WTC11 (cell line): ENCODE results near the gene NAA16. TPM values are rescaled to one million over a fixed set of nuclear protein-coding genes. Genes with fewer than 3 reads are reported as not detected.

Experiments used
- ATAC-seq: fragments of 200-7000 bp; cut with Tn5 transposase; 2 replicates; pipeline ENCODE4 v1.10.0; 2021; ENCODE audit warnings: mild to moderate bottlenecking, moderate library complexity
- CTCF ChIA-PET: fragments of 300-600 bp; sonication (Branson Sonifier 250); formaldehyde crosslinking; loops from one replicate; lab custom pipeline; 2021; ENCODE audit warnings: antibody characterized with exemption; lab: Charles Lee
- POLR2A ChIA-PET: fragments of 350-600 bp; sonication (Branson Sonifier 250); formaldehyde crosslinking; loops from one replicate; lab custom pipeline; 2021; ENCODE audit warnings: antibody characterized with exemption; lab: Charles Lee
- DNase-seq: peaks from one replicate; pipeline ENCODE4 v3.0.0; 2021; ENCODE audit warnings: low spot score
- H3K27ac Mint-ChIP-seq: 2 replicates; pipeline ENCODE4 v1.8.0; 2021; ENCODE audit warnings: mixed read lengths
- H3K27me3 Mint-ChIP-seq: 2 replicates; pipeline ENCODE4 v1.8.0; 2021; ENCODE audit warnings: low read depth, mild to moderate bottlenecking, moderate library complexity, mixed read lengths
- H3K36me3 Mint-ChIP-seq: 2 replicates; pipeline ENCODE4 v1.8.0; 2021; ENCODE audit warnings: mixed read lengths
- H3K4me1 Mint-ChIP-seq: 2 replicates; pipeline ENCODE4 v1.8.0; 2022; ENCODE audit warnings: mixed read lengths
- H3K4me3 Mint-ChIP-seq: 2 replicates; pipeline ENCODE4 v1.8.0; 2021; ENCODE audit warnings: mild to moderate bottlenecking, moderate library complexity, mixed read lengths
- H3K9me3 Mint-ChIP-seq: 2 replicates; pipeline ENCODE4 v1.8.0; 2021; ENCODE audit warnings: mixed read lengths
- ATF3 ChIP-seq: sonication (generic); formaldehyde crosslinking; conservative IDR thresholded peaks from 2 replicates; pipeline ENCODE4 v1.8.1; 2022; ENCODE audit warnings: mild to moderate bottlenecking, missing genetic modification reagents
- CREB1 ChIP-seq: sonication (generic); formaldehyde crosslinking; IDR thresholded peaks from 2 replicates; pipeline ENCODE4 v1.8.0; 2023; ENCODE audit warnings: mild to moderate bottlenecking, missing genetic modification reagents
- FOXK1 ChIP-seq: sonication (generic); formaldehyde crosslinking; IDR thresholded peaks from 2 replicates; pipeline ENCODE4 v1.8.0; 2022; ENCODE audit warnings: mild to moderate bottlenecking, moderate library complexity, missing genetic modification reagents
- FOXP1 ChIP-seq: sonication (generic); formaldehyde crosslinking; IDR thresholded peaks from 2 replicates; pipeline ENCODE4 v1.8.0; 2022; ENCODE audit warnings: missing genetic modification reagents, mild to moderate bottlenecking, moderate library complexity, borderline replicate concordance
- HMGA2 ChIP-seq: fragments of 250-450 bp; sonication (Bioruptor Pico); IDR thresholded peaks from 2 replicates; pipeline ENCODE4 v1.4.0; 2021; ENCODE audit warnings: mild to moderate bottlenecking, moderate library complexity
- IRF2 ChIP-seq: sonication (generic); formaldehyde crosslinking; IDR thresholded peaks from 2 replicates; pipeline ENCODE4 v1.8.0; 2022; ENCODE audit warnings: low read depth, missing genetic modification reagents, borderline replicate concordance
- JUN ChIP-seq: sonication (generic); formaldehyde crosslinking; IDR thresholded peaks from 2 replicates; pipeline ENCODE4 v1.8.0; 2023; ENCODE audit warnings: mild to moderate bottlenecking, missing genetic modification reagents
- MLX ChIP-seq: sonication (generic); formaldehyde crosslinking; IDR thresholded peaks from 2 replicates; pipeline ENCODE4 v1.8.1; 2023; ENCODE audit warnings: mild to moderate bottlenecking, missing genetic modification reagents, moderate library complexity
- NFATC4 ChIP-seq: fragments of 250-450 bp; sonication (Bioruptor Pico); IDR thresholded peaks from 2 replicates; pipeline ENCODE4 v1.9.0; 2021; ENCODE audit warnings: mild to moderate bottlenecking
- SOX15 ChIP-seq: fragments of 250-450 bp; sonication (Bioruptor Pico); IDR thresholded peaks from 2 replicates; pipeline ENCODE4 v1.9.0; 2021; ENCODE audit warnings: mild to moderate bottlenecking
- TCF7 ChIP-seq: sonication (generic); formaldehyde crosslinking; IDR thresholded peaks from 2 replicates; pipeline ENCODE4 v1.8.0; 2022; ENCODE audit warnings: mild to moderate bottlenecking, low read depth, missing genetic modification reagents, moderate library complexity
- ZNF121 ChIP-seq: sonication (generic); formaldehyde crosslinking; IDR thresholded peaks from 2 replicates; pipeline ENCODE4 v1.8.0; 2023; ENCODE audit warnings: missing genetic modification reagents
- ZNF396 ChIP-seq: fragments of 250-450 bp; sonication (Bioruptor Pico); IDR thresholded peaks from 2 replicates; pipeline ENCODE4 v1.8.0; 2021; ENCODE audit warnings: mild to moderate bottlenecking, moderate library complexity, borderline replicate concordance
- ZNF416 ChIP-seq: fragments of 250-450 bp; sonication (Bioruptor Pico); IDR thresholded peaks from 2 replicates; pipeline ENCODE4 v1.9.0; 2021; ENCODE audit warnings: mild to moderate bottlenecking, inconsistent platforms
- ZNF425 ChIP-seq: fragments of 250-450 bp; sonication (Bioruptor Pico); conservative IDR thresholded peaks from 2 replicates; pipeline ENCODE4 v1.9.0; 2021; ENCODE audit warnings: mild to moderate bottlenecking
- ZNF512 ChIP-seq: sonication (generic); formaldehyde crosslinking; IDR thresholded peaks from 2 replicates; pipeline ENCODE4 v1.8.1; 2022; ENCODE audit warnings: missing genetic modification reagents, borderline replicate concordance
- total RNA-seq: library from RNA; stranded (reverse); gene quantifications from 3 replicates; pipeline ENCODE4 v1.2.3, GENCODE V29; 2021
- TF ChIP-seq, protein P1 (sequence below): fragments of 250-450 bp; sonication (Bioruptor Pico); IDR thresholded peaks from 2 replicates; pipeline ENCODE4 v1.8.0; 2021; ENCODE audit warnings: mild to moderate bottlenecking
- TF ChIP-seq, protein P2 (sequence below): sonication (generic); formaldehyde crosslinking; IDR thresholded peaks from 2 replicates; pipeline ENCODE4 v1.8.0; 2022; ENCODE audit warnings: mild to moderate bottlenecking, missing genetic modification reagents
- TF ChIP-seq, protein P3 (sequence below): fragments of 250-450 bp; sonication (Bioruptor Pico); IDR thresholded peaks from 2 replicates; pipeline ENCODE4 v2.1.2; 2022; ENCODE audit warnings: mild to moderate bottlenecking, moderate library complexity

NAA16 gene
- total RNA-seq, 1 experiment from 2014 or later: 32.5 TPM

DNA sequence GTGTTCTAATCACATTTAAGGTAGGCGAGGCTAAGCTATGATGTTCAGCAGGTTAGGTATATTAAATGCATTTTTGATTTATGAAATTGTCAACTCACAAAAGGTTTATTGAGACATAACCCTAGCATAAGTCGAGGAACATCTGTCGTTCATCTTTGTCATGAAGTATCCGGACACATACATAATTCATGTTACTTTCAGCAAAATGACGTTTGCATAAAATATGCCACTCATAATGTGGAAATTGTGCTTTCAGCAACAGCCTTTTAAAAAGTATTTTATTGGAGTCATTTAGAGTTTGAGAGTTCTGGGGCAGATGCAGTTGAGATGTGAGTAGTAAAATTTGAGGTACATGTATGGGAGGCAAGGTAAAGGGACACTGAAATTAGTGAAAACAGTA lies 66.4 kb downstream of the NAA16 start (continued):
- TF ChIP-seq ZNF425 (CRISPR knock-in tag): no peak
- no peak for TF ChIP-seq CREB1 (CRISPR knock-in tag)
- no peak for TF ChIP-seq FOXK1 (CRISPR knock-in tag)
- TF ChIP-seq ZNF416 (CRISPR knock-in tag): no peak
- TF ChIP-seq SOX15 (CRISPR knock-in tag): no peak
- TF ChIP-seq ZNF512 (CRISPR knock-in tag): no peak
- TF ChIP-seq JUN (CRISPR knock-in tag): no peak

GRCh38 chr13:41382431-41382830 lies 71.4 kb downstream of the NAA16 start:
- CTCF ChIA-PET: no interaction called here
- no peak for TF ChIP-seq IRF2 (CRISPR knock-in tag)
- TF ChIP-seq ZNF121 (CRISPR knock-in tag): no peak
- TF ChIP-seq, protein P1, sequence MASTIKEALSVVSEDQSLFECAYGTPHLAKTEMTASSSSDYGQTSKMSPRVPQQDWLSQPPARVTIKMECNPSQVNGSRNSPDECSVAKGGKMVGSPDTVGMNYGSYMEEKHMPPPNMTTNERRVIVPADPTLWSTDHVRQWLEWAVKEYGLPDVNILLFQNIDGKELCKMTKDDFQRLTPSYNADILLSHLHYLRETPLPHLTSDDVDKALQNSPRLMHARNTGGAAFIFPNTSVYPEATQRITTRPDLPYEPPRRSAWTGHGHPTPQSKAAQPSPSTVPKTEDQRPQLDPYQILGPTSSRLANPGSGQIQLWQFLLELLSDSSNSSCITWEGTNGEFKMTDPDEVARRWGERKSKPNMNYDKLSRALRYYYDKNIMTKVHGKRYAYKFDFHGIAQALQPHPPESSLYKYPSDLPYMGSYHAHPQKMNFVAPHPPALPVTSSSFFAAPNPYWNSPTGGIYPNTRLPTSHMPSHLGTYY (CRISPR knock-in tag): no peak
- TF ChIP-seq, all 79 proteins: peak for 0
- H3K27ac Mint-ChIP-seq: no peak overlapping the region
- H3K36me3 Mint-ChIP-seq: no peaks in the 10 kb centered on the region
- H3K9me3 Mint-ChIP-seq: no peaks in the 10 kb centered on the region; the same call in 1 of the 2 replicates
- H3K4me1 Mint-ChIP-seq: no peaks in the 10 kb centered on the region
- DNase-seq: no peak
- H3K27me3 Mint-ChIP-seq: no peaks in the 10 kb centered on the region
- POLR2A ChIA-PET: no interaction called here
- no peak for ATAC-seq
- H3K4me3 Mint-ChIP-seq: no peak overlapping the region

DNA sequence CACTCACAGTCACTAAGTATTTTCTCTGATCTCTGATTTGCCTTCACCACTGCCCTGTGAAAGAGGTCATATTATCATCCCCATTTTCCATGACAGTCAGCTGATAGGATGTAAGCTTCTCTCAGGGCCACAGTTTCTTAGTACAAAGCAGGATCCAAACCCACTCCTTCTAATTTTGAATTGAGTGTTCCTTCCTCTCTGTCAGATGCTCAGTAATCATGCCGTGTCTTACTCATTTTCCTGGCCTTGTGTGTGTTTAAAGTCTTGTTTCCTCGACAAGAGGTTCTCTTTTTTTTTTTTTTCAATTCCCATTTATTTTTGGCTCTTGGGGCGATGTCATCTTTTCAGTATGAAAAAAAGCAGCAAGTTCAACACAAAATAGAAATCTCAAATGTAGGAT lies 72.3 kb downstream of the NAA16 start:
- Mint-ChIP-seq H3K27ac (no peak overlapping the region), H3K4me1 (no peaks in the 10 kb centered on the region), H3K4me3 (no peak overlapping the region), H3K36me3 (no peaks in the 10 kb centered on the region), H3K9me3 (no peaks in the 10 kb centered on the region; the same call in 1 of the 2 replicates), H3K27me3 (no peaks in the 10 kb centered on the region)
- ATAC-seq (no peak), DNase-seq (no peak)
- ChIA-PET CTCF (interaction anchor here (1.2 kb wide), 1 partner anchor 113 kb away, joined by 3 read pairs; no protein-coding TSS in a partner anchor), POLR2A (no interaction called here)
- TF ChIP-seq FOXP1 (CRISPR knock-in tag): no peak
- TF ChIP-seq, protein P1 (CRISPR knock-in tag): no peak
- TF ChIP-seq TCF7 (CRISPR knock-in tag): no peak

DNA sequence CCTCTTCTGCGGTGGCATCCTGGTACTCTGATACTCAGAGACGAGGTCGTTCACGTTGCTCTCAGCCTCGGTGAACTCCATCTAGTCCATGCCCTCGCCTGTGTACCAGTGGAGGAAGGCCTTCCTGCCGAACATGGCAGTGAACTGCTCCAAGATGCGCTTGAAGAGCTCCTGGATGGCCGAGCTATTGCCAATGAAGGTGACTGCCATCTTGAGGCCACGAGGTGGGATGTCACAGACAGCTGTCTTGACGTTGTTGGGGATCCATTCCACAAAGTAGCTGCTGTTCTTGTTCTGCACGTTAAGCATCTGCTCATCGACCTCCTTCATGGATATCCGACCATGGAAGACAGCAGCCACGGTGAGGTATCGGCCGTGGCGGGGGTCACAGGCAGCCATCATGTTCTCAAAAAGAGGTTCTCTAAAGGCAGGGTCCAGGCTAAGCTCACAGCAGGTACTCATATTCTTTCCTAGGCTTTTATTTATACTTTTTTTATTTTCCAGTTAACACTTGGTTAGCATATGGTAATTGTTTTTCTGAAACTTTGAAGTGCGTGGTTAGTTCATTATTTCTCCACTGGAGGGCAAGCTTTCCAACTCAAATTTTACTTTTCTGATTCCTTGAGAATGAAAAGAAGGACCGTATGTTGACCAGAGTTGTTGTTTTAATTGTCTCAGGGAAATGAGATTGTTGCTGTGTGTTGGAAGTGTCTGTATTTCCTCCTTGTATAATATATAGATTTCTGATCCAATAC lies 73.9 kb downstream of the NAA16 start:
- peak; percentile 36; the same call in 1 of the 2 replicates for ATAC-seq
- CTCF ChIA-PET: interaction anchor here (0.9 to 2.5 kb wide), 4 partner anchors 33 to 268 kb away, joined by 3 to 8 read pairs (median 4); no protein-coding TSS in a partner anchor
- no peaks in the 10 kb centered on the region; the same call in 1 of the 2 replicates for H3K9me3 Mint-ChIP-seq
- TF ChIP-seq, protein P2, sequence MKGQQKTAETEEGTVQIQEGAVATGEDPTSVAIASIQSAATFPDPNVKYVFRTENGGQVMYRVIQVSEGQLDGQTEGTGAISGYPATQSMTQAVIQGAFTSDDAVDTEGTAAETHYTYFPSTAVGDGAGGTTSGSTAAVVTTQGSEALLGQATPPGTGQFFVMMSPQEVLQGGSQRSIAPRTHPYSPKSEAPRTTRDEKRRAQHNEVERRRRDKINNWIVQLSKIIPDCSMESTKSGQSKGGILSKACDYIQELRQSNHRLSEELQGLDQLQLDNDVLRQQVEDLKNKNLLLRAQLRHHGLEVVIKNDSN (CRISPR knock-in tag): no peak
- TF ChIP-seq NFATC4 (no peak), HMGA2 (CRISPR knock-in tag) (no peak), ATF3 (CRISPR knock-in tag) (no peak), ZNF396 (CRISPR knock-in tag) (no peak), ZNF416 (CRISPR knock-in tag) (no peak), MLX (CRISPR knock-in tag) (no peak)
- TF ChIP-seq, protein P3, sequence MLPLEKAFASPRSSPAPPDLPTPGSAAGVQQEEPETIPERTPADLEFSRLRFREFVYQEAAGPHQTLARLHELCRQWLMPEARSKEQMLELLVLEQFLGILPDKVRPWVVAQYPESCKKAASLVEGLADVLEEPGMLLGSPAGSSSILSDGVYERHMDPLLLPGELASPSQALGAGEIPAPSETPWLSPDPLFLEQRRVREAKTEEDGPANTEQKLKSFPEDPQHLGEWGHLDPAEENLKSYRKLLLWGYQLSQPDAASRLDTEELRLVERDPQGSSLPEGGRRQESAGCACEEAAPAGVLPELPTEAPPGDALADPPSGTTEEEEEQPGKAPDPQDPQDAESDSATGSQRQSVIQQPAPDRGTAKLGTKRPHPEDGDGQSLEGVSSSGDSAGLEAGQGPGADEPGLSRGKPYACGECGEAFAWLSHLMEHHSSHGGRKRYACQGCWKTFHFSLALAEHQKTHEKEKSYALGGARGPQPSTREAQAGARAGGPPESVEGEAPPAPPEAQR (CRISPR knock-in tag): no peak

More for the DNA sequence above, 73.9 kb downstream of the NAA16 start:
- Mint-ChIP-seq H3K27me3 (no peaks in the 10 kb centered on the region), H3K4me3 (no peak overlapping the region), H3K4me1 (no peaks in the 10 kb centered on the region), H3K36me3 (no peaks in the 10 kb centered on the region), H3K27ac (no peak overlapping the region)
- POLR2A ChIA-PET: no interaction called here
- DNase-seq: no peak
